Measurements from ENCODE around the gene UBE2F.
"Not testable (repeated sequence)": the region's sequence is repeated elsewhere in the genome, so short reads cannot be mapped to it uniquely, and the experiment has no call there.

UBE2F gene

DNA sequence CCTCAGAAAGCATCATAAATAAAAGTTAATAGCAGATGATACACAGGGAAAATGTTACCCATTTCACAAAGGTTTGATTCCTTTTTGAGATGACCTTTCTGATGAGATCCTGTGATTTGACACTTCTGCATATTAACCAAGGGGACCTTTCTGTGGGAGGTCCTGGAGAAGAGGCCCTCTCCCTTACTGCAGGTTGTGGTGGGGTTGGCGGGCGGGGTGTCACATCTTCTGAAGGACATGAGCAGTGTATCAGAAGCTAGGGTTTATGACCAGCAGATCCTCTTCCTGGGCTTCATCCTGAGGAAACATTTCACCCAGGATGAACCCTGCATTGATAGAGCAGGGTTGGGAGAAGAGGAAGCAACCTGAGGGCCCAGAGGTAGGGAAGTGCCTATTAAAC is 56.8 kb downstream of the UBE2F start:
- DNase-seq, result no peak

DNA sequence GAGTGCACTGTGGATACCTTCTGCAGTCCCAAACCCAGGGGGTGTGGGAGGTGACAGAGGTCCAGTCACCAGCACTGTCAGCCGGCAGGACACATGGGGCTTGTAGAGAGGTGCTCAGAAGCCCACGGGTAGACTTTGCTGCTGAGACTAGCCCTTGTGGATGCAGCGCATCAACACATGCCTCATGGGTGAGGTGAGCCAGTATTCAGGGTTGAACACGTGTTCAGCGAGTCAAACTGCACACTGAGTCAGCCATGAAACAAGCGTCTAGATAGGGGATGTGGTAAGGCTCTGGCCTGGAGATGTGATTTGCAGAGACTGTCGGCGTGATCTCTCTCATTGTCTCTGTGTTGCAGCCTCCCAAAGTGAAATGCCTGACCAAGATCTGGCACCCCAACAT is 58.2 kb downstream of the UBE2F start:
- no peak for DNase-seq

DNA sequence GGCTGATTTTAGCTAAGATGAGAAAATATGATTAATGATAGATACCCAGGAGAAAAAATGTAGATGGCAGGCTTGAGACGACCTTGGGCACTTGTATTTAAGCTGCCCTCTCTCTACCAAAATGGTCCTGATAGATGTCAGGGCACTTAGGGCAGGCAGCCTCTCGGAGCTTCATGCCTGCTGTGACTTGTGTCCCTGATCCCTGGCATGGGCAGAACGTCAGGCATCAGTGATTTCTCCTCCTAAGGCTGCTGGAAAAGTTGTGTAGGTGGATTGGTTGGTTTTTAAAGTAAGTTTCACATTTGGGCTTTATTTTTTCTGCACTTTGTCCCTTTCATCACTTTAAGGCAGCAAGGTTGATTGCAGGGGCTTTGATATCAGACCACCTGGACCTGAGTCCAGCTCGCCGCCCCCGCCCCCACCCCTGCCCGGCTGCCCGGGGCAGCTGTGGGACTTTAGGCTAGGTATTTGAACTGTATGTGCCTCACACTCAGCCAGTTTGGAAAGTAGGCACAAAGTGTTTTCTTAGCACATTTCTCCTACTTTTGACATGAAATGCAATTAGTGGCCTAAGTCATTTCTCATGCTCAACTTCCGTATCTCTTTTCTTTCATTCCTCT is 59.0 kb downstream of the UBE2F start:
- no peak for DNase-seq

DNA sequence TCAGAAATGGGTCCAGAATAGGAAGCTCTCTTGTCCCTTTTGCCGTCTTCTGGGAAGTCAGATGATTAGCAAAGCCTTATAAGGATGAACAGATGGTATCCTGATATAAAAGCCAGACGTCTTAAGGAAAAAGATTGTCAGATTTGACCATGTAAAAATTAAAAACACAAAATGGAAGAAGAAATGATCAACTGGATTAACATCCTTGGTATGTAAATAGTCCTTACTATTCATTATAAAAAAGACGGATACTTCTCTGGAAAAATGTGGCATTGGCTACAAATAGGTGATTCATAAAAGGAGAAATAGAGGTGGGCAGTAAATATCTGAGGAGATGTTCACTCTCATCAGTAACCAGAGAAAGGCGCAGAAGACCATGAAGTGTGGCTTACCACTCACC is 60.2 kb downstream of the UBE2F start:
- DNase-seq, result no peak

DNA sequence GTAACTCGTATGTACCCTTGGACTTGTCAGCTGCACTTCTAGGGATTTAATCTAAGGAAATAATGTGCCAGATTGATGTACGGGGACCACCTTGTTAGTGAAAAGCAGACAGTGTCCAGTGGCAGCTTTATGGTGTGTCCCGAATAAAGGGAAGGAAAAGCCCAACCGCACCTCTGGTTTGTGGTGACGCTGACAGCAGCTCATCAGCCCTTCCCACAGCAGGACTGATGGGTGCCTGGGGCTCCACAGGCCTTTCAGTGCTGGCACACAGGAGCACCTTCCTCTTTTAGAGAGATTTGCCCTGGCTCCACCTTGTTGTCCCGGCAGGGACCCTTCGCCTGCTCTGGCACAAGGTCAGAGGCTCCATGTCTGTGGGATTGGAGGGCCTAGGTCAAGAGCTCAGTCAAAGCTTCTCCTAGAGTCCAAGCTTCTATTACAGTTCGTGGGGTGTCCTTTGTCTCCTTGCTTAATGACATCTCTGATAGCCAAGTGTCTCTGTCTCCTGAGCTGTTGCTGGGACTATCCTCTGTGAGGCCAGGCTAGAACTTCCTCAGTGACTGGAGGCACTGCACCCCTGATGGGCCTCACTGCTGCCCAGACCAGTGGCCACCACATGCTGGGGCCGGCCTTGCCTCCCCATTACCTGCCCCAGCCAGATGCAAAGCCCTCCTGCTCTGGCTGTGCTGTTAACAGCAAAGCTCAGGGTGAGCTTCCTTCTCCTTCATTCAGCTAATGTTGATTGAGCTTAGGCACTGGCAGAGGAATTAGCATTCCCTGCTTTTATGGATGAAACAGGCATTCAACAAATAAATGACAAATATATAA is 61.0 kb downstream of the UBE2F start:
- no peak for DNase-seq

DNA sequence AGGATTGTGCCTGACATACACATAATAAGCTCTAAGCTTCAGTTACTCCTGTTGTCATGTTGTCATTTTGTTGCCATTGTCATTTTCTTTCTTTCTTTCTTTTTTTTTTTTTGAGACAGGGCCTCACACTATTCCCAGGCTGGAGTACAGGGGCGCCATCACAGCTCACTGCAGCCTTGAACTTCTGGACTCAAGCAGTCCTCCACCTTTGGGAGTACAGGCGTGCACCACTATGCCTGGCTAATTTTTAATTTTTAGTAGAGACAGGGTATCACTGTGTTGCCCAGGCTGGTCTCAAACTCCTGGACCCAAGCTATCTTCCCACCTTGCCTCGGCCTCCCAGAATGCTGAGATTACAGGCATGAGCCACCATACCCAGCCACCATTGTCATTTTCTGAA is 63.0 kb downstream of the UBE2F start:
- no peak for DNase-seq

DNA sequence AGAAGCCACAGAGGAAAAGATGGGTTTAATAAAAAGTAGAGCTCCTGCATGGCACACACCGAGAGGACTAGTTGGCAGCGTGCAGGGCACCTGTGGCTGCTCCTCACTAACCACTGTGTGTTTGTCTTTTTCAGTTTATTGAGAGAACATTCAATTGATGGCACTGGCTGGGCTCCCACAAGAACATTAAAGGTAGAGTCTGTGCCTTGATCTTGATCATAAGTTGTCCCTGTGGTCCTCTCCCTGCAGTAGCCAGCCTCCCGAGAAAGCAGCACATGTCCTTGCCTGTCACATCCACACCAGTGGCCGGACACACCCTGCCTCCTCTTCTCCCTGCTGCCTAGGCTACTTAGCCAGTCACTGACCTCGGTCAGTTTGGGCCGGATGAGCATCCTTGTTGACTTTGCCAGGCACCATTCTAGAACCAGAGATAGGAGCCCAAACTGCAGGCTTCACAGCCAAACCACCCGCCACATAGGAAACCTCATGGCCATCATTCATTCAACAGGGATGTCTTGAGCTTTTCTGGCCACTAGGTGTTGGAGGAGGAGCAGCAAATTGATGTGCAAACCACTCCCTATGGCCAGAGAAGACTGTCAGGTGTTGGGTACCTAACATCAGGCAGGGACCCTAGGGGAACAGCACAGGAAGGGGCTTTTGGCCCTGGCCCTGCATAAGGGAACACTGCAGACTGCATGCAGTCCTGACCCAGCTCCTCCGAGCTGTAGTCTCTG is 63.8 kb downstream of the UBE2F start:
- no peak for DNase-seq

DNA sequence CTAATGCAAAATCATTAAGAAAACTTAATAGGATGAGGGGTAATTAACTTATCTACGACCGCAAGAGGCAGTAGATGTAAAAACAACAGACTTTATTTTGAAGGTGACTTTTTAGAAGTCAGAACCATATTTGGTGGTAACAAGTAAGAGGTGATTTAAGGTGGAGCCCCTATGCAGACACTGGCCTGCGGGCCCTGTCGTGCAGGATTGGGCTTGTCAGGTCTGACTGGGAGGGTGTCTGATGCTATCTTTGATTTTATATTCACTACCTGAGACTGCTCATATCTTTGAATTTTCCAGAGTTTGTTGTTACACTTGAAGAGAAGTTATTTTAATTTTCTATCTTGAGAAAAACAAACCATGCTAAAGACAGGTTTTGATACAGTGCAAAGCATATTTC is 64.9 kb downstream of the UBE2F start:
- DNase-seq, result no peak

DNA sequence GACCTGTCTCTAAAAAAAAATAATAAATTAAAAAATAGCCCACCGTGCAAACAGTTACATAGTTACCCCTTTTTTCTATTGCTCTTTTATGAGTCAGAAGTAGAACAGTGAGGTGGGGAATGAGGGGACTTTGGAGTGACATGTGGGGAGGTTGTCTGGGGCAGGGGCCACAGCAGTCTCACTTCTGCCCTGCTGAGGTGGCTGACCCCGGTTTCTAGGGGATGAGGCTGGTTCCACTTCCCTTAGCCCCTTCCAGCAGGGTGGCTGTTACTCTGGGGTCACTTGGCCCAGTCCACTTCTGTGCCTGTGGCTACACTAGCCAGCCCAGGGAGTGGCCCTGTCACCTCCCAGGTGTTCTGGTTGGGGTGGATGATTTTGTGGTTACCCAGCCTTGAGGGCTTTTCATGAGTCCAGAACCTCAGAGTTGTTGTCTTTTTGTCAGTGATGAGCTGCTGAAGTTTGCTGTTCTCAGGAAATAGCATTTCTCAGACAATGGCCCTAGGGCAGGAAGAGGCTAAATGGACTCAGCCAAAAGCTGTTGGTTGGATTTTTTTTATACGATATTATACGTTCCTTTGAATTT is 66.0 kb downstream of the UBE2F start:
- DNase-seq, result no peak

DNA sequence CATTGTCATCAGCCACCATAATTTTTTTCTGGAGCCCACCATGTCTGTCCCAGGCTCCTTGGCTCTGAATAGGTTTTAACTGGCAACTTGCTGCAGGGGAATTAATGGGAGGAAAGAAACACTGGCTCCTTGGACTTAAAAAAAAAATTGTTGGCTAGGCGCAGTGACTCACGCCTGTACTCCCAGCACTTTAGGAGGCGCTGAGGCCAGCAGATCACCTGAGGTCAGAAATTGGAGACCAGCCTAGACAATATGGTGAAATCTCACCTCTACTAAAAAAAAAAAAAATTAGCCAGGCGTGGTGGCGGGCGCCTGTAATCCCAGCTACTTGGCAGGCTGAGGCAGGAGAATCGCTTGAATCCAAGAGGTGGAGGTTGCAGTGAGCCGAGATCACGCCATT is 67.2 kb downstream of the UBE2F start:
- DNase-seq, result not testable (repeated sequence)

DNA sequence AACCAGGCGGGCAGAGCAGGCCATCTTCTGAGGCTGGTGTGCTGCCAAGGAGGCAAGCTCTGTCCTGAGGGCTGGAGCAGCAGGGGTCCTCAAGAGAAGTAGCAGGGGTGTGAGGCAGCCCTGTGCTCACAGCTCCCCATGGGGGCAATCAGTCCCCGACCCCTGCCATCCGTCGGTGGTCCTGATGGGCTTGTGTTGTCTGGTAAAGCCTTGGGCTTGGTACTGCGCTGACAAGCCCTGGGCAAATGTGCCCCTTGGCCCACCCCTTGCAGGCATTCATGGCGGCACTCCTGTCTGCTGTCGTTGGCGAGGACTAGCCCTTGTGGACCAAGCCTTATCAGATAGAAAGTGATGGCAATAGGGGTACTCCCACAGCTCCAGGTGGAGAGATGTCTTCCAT is 71.4 kb downstream of the UBE2F start:
- no peak for DNase-seq

DNA sequence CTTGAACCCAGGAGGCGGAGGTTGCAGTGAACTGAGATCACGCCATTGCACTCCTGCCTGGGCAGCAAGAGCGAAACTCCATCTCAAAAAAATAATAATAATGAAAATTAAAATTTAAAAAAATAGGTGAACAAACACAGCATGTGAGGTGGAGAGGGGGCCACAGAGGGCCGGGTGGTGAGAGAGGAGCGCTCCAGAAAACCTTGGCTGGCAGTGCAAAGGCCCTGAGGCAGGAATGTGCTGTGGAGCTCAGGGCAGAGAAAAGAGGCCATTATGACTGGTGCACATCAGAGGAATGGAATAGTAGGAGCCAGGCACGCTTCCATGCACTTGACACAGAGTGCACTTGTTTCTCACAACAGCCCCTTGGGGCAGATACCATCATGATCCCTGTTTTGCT is 72.3 kb downstream of the UBE2F start:
- no peak for DNase-seq

DNA sequence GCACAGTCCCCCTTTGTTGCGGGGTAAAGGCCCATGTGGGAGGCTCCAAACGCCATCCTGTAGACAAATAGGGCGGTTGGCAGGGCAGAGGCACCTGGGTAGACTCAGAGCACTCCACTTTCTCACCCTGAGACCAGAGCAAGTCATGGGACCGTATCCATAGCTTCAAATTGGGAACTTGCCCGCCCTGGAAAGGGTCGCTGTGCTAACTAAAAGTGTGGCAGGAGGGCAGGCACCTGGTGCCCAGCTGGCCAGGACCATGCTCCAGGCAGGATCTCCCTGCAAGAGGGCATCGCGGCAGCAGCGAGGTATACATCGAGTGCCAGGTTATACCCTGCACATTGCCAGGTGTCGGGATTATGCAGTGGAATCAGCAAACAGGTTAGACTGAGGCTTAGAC is 73.2 kb downstream of the UBE2F start:
- no peak for DNase-seq

DNA sequence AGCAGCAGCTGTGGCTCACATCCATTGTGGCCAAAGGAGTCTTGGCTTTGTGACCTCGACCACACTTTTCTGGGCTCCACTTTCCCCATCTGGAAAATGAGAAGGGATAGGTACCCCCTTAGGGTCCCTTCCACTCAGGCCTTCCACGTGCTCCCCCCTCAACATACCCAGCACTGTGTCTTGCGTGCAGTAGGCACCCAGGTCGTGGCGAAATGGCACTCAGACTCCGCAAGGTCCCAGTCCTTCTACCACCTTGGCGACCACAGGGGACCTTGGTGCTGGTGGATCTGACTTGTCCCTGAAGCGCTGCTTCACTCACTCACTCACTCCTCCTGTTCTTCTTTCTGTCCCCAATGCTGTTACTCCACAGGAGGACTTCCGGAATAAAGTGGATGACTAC is 74.1 kb downstream of the UBE2F start:
- no peak for DNase-seq

DNA sequence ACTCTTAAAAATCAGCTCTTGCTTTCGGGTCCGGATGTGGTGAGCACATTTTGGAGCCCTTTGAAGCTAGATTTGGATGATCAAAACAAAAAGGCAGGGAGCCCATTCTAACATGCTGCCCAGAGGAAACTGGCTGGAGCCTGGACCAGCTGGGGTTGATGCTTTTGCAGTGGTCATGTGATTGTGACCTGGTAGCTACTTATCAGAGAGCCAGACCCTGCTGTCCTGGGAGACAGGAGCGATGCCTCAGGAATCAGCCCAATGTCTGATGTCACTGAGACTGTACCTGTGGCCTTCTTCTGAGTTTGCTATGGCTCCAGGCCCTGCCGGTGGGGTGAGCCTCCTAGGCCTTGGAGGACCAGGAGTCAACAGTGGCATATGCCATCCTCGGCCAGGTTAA is 75.3 kb downstream of the UBE2F start:
- DNase-seq, result no peak

DNA sequence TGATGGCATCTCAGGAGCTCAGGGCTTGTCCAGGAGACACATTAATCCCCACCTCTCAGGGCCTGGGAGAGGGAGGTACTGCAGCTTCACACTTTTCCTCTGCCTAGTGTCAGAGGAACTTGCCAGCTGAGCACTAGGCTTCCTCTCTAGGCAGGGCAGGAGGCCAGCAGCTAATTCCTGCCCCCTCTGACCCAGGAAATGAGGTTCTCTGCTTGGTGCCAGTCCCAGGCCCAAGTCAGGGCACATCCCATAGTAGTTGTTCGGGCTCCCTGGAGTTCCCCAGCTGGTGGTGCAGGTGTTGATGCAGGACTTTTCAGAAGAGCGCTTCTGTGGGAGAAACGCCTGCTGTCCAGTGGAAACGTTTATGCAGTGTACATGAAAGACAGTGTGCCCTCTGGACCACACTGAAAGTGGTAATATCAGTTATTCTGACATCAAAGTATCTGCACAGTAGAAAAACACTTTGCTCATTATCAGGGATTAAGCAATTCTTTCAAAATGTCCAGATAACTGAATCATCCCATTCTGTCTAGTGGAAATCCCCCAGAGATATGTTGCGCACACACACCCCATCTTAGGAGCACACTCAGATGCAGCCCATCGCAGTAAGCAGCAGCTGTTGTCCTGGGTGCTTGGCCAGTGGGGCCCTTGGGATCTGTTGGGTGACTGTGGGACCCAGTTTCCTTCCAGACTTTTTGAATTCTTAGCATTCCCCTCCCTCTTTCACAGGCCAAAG is 76.2 kb downstream of the UBE2F start:
- no peak for DNase-seq

DNA sequence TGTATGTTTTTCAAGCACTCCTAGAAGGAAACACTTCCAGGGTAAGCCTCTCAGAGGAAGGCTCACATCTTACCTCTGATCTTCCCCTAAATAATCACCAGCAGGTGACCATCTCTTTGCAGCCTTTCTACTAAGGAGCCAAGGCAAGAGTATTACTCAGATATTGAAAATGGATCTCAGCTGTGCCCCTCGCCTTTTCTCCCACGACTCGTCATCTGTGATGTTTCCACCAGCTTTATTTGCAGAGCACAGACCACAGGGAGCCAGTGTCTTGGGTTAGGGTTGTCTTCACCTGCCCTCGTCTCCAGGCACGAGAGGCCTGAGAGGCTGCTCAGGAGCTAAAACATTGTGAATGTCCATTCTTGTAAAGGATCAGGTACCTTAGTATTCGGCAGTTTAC is 77.0 kb downstream of the UBE2F start:
- no peak for DNase-seq

DNA sequence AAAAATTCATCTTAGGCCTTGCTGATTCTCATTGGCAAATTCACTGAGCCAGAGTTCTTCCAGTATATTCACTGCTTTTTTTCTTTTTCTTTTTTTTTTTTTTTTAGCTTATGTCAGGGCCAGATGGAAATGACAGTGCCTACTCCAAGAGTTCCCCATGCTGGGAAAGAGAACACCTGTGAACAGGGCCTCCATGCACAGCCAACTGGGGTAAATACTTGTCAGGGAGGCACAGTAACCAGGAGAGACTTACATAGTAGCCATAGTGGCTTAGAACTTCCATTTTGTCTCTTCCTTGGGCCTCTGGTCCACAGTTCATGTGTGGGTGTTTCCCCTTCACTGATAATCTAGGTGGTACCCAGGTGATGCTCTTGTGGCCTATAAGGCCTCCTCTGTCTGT is 78.8 kb downstream of the UBE2F start:
- DNase-seq, result no peak

DNA sequence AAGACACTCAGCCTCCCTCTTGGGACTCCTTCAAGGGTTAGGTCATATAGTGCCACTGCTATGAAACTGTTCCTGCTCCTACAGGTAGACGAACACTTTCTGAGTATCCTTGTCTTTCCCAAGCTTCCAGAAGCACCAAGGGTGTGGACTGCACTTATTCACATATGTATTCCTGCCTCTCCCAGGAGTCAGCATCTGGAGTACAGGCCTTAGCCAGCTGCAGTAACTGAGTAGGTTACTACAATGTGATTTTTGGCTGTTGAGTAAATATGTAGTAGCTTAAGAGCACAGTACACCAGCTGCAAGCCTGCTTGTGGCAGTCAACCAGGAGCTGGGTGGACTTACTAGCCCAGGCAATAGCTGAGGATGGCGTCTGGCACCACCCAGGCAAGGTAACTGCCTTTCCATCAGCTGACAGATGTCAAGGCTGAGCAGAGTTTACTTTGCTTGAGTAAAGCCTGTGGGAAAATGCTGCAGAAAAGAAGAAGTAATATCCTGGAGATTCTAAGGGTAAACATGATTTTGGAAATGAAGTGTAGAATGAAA is 80.0 kb downstream of the UBE2F start:
- no peak for DNase-seq

DNA sequence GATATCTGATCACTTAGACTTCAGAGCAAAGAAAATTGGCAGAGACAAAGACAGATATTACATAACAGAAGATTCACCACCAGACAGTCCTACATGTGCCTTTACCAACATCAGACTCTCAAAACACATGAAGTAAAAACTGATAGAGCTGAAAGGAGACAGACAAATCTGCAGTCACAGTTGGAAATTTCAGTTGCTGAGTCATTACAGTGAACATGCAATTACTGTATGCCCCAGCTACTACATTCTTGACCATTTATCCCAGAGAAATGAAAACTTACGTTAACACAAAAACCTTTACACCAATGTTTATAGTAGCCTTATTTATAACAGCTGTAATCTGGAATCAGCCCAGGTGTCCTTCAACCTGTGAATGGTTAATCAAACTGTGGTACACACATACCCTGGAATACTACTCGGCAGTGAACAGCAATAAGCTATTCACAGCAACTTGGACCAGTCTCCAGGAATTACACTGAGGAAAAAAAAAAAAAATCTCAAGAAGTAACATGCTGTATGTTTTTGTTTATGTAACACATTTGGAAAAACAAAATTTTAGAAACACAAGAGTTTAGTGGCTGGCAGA is 86.5 kb downstream of the UBE2F start:
- no peak for DNase-seq

DNA sequence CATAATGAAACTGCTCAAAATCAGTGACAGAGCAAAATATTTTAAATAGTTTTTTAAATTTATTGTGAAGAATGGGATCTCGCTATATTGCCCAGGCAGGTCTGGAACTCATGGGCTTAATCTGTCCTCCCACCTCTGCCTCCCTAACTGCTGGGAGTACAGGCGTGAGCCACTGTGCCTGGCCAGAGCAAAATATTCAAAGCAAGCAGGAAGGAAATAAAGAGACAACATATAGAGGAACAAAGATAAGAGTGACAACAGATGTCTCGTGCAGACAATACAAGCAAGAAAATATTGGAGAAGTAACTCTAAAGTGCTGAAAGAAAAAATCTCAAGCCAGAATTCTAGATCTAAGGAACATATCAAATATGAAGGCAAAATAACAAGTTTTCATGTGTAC is 89.0 kb downstream of the UBE2F start:
- no peak for DNase-seq

Data from NCI-H2081 treated with DMSO at 0.1 percent for 48 hours (cell line).